ENCODE data around the gene P2RY6. TPM values are rescaled to one million over a fixed set of nuclear protein-coding genes. Genes with fewer than 3 reads are reported as not detected.

P2RY6 gene
- total RNA-seq, 1 donor from 2014 or later: not detected

DNA sequence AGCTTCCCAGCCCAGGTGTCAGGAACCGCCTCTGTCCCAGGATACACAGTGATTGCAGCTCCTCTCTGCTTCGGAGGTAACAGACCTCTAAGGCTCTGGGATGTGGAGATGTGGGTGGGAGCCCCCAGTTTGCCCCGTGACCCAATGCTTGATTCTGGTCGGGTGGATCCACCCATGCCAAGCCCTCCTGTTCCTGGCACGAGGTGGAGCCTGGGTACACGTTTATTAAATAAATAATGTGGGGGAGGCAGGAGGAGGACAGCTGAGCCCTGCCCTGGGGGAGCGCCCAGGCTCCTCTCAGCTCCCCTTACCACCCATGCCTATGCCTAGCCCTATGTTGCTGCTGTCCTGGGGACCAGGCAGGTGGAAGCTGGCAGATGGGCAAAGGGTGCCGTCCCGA is 52.0 kb downstream of the P2RY6 start:
- Mint-ChIP-seq H3K36me3 (ENCODE audit: low read depth) (no peaks in the 10 kb centered on the region), H3K9me3 (no peaks in the 10 kb centered on the region), H3K4me3 (peak overlapping the region; percentile 39), H3K27me3 (ENCODE audit: low read depth) (no peaks in the 10 kb centered on the region), H3K27ac (ENCODE audit: unreplicated experiment) (peak overlapping the region; percentile 78), H3K4me1 (peaks cover 80% of the 10 kb centered on the region)
- TF ChIP-seq, protein P1, sequence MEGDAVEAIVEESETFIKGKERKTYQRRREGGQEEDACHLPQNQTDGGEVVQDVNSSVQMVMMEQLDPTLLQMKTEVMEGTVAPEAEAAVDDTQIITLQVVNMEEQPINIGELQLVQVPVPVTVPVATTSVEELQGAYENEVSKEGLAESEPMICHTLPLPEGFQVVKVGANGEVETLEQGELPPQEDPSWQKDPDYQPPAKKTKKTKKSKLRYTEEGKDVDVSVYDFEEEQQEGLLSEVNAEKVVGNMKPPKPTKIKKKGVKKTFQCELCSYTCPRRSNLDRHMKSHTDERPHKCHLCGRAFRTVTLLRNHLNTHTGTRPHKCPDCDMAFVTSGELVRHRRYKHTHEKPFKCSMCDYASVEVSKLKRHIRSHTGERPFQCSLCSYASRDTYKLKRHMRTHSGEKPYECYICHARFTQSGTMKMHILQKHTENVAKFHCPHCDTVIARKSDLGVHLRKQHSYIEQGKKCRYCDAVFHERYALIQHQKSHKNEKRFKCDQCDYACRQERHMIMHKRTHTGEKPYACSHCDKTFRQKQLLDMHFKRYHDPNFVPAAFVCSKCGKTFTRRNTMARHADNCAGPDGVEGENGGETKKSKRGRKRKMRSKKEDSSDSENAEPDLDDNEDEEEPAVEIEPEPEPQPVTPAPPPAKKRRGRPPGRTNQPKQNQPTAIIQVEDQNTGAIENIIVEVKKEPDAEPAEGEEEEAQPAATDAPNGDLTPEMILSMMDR (conservative IDR thresholded peaks at IDR 0.05): no peak
- DNase-seq (ENCODE audit: low read depth, low spot score): no peak

DNA sequence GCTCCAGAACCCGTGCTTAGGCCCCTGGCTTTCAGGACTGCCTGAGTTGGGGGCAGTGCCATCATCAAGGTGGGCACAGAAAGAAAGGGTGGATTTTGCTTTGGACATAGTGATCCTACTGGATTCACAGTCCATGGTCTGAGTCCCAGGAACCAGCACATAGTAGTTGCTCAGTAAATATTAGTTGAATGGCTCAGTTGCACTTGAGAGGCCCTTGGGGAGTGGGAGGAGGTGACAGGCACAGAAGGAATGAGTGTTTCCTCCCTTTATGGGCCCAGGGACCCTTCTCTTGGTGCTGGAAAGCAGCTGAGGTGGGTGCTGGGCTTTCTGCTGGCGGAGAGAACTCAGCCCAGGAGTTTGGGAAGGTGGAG is 52.5 kb downstream of the P2RY6 start:
- Mint-ChIP-seq H3K27me3 (ENCODE audit: low read depth) (no peaks in the 10 kb centered on the region), H3K4me1 (peaks cover 79% of the 10 kb centered on the region), H3K9me3 (no peaks in the 10 kb centered on the region), H3K4me3 (peak overlapping the region; percentile 20), H3K27ac (ENCODE audit: unreplicated experiment) (peak overlapping the region; percentile 98), H3K36me3 (ENCODE audit: low read depth) (no peaks in the 10 kb centered on the region)
- TF ChIP-seq, protein P1 (conservative IDR thresholded peaks at IDR 0.05): no peak
- DNase-seq (ENCODE audit: low read depth, low spot score): no peak

DNA sequence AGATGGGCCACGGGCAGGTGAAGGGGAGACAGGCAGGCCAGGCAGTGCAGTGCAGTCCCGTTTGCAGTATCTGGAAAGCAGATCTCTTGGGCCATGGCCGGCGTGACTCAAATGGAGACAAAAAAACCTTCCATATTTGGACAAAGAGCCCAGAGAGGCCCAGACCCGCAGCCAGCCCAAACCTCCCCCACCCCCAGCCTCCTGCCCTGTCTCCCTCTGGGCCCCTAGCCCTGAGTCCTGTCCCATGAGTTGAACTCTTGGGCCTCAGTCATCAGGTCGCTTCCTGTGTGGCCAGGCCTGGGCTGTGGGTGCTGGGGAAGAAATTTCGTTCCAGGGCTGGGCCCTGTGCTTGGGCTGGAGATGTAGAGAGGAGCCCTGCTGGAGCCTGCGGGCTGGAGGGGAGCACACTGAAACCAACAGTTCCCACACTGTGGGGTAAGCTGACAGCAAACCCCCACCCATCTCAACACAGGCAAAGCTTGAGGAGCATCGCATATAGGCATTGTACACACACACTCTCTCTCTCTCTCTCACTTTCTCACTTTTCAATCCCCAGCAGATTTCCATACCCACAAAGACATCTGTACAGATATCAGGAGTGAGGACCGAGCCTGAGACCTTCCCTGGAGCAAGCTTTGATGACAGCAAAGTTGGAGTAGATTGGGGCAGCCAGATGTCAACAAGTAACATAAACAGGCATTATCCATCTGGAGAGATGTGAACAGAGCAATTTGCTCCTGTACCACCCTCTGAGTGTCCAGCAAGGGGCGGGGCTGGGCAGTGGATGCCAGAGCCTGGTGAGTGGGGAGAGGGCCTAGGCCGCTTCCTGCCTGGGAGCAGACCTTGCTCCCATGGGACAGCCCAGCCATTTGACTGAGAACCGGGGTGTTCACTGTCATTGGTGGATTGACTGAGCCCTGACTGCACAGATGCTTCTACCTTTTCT is 53.2 kb downstream of the P2RY6 start:
- Mint-ChIP-seq H3K36me3 (ENCODE audit: low read depth) (no peaks in the 10 kb centered on the region), H3K27ac (ENCODE audit: unreplicated experiment) (peak overlapping the region; percentile 98), H3K4me1 (peaks cover 81% of the 10 kb centered on the region), H3K4me3 (peak overlapping the region; percentile 20), H3K9me3 (no peaks in the 10 kb centered on the region), H3K27me3 (ENCODE audit: low read depth) (no peaks in the 10 kb centered on the region)
- TF ChIP-seq, protein P1 (conservative IDR thresholded peaks at IDR 0.05): no peak
- DNase-seq (ENCODE audit: low read depth, low spot score): no peak

DNA sequence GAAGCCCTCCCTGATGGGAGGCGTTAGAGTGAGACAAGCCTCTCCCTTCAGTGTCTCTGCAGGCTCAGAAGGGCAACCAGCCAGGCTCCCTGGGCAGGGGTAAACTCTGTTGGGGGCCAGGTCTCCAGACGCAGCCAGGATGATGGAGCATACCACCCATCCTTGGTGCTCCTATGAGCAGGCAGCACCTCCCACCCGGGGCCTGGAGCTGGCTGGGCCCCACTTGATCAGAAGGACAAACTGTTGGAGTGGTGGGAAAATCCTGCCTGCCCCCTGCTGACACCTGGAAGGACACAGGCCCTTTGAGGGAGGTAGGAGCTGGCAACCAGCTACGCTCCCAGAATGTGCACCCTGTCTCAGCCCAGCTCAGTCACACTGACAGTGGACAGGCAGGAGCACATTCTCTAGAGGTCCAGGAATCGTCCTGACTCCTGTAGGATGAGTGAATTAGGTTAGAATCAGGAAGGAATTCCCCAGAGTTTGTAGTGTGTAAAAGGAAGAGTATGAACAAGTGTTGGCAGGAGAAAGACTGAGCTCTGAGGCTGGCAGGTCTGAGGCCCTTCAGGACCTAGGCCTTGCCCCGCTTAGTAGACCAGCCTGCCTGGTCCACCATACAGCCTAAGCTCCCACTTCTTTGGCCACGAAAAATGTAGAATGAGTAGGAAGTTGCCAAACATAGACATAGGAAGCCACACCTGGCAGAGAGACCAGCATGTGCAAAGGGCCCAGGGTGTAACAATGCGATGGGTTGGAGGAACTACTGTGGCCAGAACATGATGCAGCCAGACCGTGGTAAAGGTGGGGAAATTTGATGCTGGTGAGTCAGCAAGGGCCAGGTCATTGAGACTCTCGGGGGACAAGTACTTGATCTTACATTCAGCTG is 55.0 kb downstream of the P2RY6 start:
- no peaks in the 10 kb centered on the region for H3K36me3 Mint-ChIP-seq (ENCODE audit: low read depth)
- no peak for DNase-seq (ENCODE audit: low read depth, low spot score)
- no peak overlapping the region for H3K27ac Mint-ChIP-seq (ENCODE audit: unreplicated experiment)
- no peaks in the 10 kb centered on the region for H3K9me3 Mint-ChIP-seq
- TF ChIP-seq, protein P1 (conservative IDR thresholded peaks at IDR 0.05): no peak
- peak overlapping the region; percentile 32 for H3K4me3 Mint-ChIP-seq
- peaks cover 85% of the 10 kb centered on the region for H3K4me1 Mint-ChIP-seq
- no peaks in the 10 kb centered on the region for H3K27me3 Mint-ChIP-seq (ENCODE audit: low read depth)

DNA sequence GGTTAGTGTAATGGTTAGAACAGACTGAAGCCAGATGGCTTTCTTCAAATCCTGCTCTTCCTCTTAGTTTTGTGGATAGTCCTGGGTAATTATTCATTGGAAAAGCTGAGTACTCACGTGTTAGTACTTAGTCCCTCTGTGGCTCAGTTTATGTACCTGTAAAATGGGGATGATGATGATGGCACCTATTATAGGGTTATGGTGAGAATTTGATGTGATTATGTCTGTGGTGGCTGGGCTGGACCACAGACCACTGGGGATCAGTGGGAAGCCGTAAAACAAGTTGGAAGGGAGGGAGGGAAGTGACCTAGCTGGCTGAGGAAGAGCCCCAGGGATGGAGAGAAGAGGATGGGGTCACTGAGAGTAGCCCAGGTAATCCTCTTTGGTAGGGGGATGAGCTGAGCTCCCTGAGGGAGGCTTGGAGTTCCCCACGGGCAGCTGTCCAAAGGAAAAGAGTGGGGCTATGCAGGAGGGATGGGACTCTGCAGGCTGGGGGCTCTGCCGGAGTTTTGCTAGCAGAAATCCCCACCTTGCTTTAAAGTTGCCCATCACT is 55.8 kb downstream of the P2RY6 start:
- no peaks in the 10 kb centered on the region for H3K27me3 Mint-ChIP-seq (ENCODE audit: low read depth)
- H3K4me3 Mint-ChIP-seq: peak overlapping the region; percentile 32
- no peaks in the 10 kb centered on the region for H3K36me3 Mint-ChIP-seq (ENCODE audit: low read depth)
- TF ChIP-seq, protein P1 (conservative IDR thresholded peaks at IDR 0.05): no peak
- H3K9me3 Mint-ChIP-seq: no peaks in the 10 kb centered on the region
- DNase-seq (ENCODE audit: low read depth, low spot score): no peak
- peak overlapping the region; percentile 72 for H3K27ac Mint-ChIP-seq (ENCODE audit: unreplicated experiment)
- H3K4me1 Mint-ChIP-seq: peaks cover 85% of the 10 kb centered on the region
